HepG2 (cell line): Measurements from ENCODE around the gene BORCS5. TPM values are rescaled to one million over a fixed set of nuclear protein-coding genes. Genes with fewer than 3 reads are reported as not detected.
A peak's percentile ranks its signal among the peaks of the same experiment; 100 is the strongest.

Source experiments
- DNMT1 ChIP-seq: sonication (generic); formaldehyde crosslinking; IDR thresholded peaks from 2 replicates; pipeline ENCODE4 v1.5.1; 2020; ENCODE audit warnings: mild to moderate bottlenecking, missing genetic modification reagents
- ELF4 ChIP-seq: sonication (generic); formaldehyde crosslinking; IDR thresholded peaks from 2 replicates; pipeline ENCODE4 v1.5.0; 2020; ENCODE audit warnings: missing genetic modification reagents, mild to moderate bottlenecking, moderate library complexity, borderline replicate concordance
- FOSL2 ChIP-seq: sonication (generic); formaldehyde crosslinking; IDR thresholded peaks from 2 replicates; pipeline ENCODE4 v1.4.0; 2020; ENCODE audit warnings: missing genetic modification reagents
- FOXC1 ChIP-seq: sonication (generic); formaldehyde crosslinking; IDR thresholded peaks from 2 replicates; pipeline ENCODE4 v1.8.0; 2022; ENCODE audit warnings: mild to moderate bottlenecking, missing genetic modification reagents, borderline replicate concordance
- GABPB1 ChIP-seq: IDR thresholded peaks from 2 replicates; pipeline ENCODE4 v1.6.1; 2016; ENCODE audit warnings: mild to moderate bottlenecking, missing genetic modification reagents, moderate library complexity, missing compliant biosample characterization
- GFI1 ChIP-seq: sonication (generic); formaldehyde crosslinking; IDR thresholded peaks from 2 replicates; pipeline ENCODE4 v1.5.0; 2020; ENCODE audit warnings: missing genetic modification reagents, mild to moderate bottlenecking, borderline replicate concordance
- JUND ChIP-seq: sonication (generic); formaldehyde crosslinking; IDR thresholded peaks from 2 replicates; pipeline ENCODE4 v1.8.0; 2022; ENCODE audit warnings: mild to moderate bottlenecking, missing genetic modification reagents
- MIXL1 ChIP-seq: IDR thresholded peaks from 2 replicates; pipeline ENCODE4 v1.6.1; 2016
- SMARCE1 ChIP-seq: fragments of 450-650 bp; IDR thresholded peaks from 2 replicates; pipeline ENCODE4 v1.6.1; 2017; ENCODE audit warnings: borderline replicate concordance
- STAG1 ChIP-seq: sonication (generic); formaldehyde crosslinking; IDR thresholded peaks from 2 replicates; pipeline ENCODE4 v1.4.0; 2020; ENCODE audit warnings: missing genetic modification reagents
- TMF1 ChIP-seq: sonication (generic); formaldehyde crosslinking; IDR thresholded peaks from 2 replicates; pipeline ENCODE4 v1.8.1; 2022; ENCODE audit warnings: low read depth, missing genetic modification reagents
- YEATS4 ChIP-seq: sonication (generic); formaldehyde crosslinking; IDR thresholded peaks from 2 replicates; pipeline ENCODE4 v1.4.0; 2020; ENCODE audit warnings: missing genetic modification reagents, borderline replicate concordance
- ZMYM4 ChIP-seq: sonication (generic); formaldehyde crosslinking; IDR thresholded peaks from 2 replicates; pipeline ENCODE4 v1.8.1; 2023; ENCODE audit warnings: mild to moderate bottlenecking, missing genetic modification reagents
- ZNF337 ChIP-seq: sonication (generic); formaldehyde crosslinking; IDR thresholded peaks from 2 replicates; pipeline ENCODE4 v1.5.1; 2020; ENCODE audit warnings: missing genetic modification reagents, low read depth, mild to moderate bottlenecking, borderline replicate concordance
- ZNF343 ChIP-seq: sonication (generic); formaldehyde crosslinking; IDR thresholded peaks from 2 replicates; pipeline ENCODE4 v1.4.0; 2020; ENCODE audit warnings: mild to moderate bottlenecking, missing genetic modification reagents
- ZNF432 ChIP-seq: sonication (generic); formaldehyde crosslinking; IDR thresholded peaks from 2 replicates; pipeline ENCODE4 v1.5.0; 2020; ENCODE audit warnings: missing genetic modification reagents, mild to moderate bottlenecking, borderline replicate concordance
- ZNF550 ChIP-seq: sonication (generic); formaldehyde crosslinking; IDR thresholded peaks from 2 replicates; pipeline ENCODE4 v1.4.0; 2020; ENCODE audit warnings: mild to moderate bottlenecking, missing genetic modification reagents, borderline replicate concordance
- ZNF562 ChIP-seq: sonication (generic); formaldehyde crosslinking; IDR thresholded peaks from 2 replicates; pipeline ENCODE4 v1.8.0; 2022; ENCODE audit warnings: missing genetic modification reagents, borderline replicate concordance
- ZNF563 ChIP-seq: sonication (generic); formaldehyde crosslinking; IDR thresholded peaks from 2 replicates; pipeline ENCODE4 v1.8.0; 2022; ENCODE audit warnings: mild to moderate bottlenecking, moderate library complexity, missing genetic modification reagents
- ZNF629 ChIP-seq: sonication (generic); formaldehyde crosslinking; conservative IDR thresholded peaks from 2 replicates; pipeline ENCODE4 v1.5.0; 2020; ENCODE audit warnings: missing genetic modification reagents
- ZNF839 ChIP-seq: sonication (generic); formaldehyde crosslinking; IDR thresholded peaks from 2 replicates; pipeline ENCODE4 v1.4.0; 2020; ENCODE audit warnings: missing genetic modification reagents, mild to moderate bottlenecking, borderline replicate concordance
- polyA plus RNA-seq, 8 experiments: library from polyadenylated mRNA; depleted of rRNA in 3 of 8; stranded (reverse) in 7 of 8; unstranded in 1 of 8; fragments of >200 nt; fragmentation: Illumina TruSeq in 4 of 8; extraction: Trizol in 4 of 8; gene quantifications; 2 replicates each; pipeline versions ENCODE4 v1.2.1 to v1.2.3, GENCODE V29; 2011 to 2016; ENCODE audit warnings: low read depth in 4 of 8, missing spikeins in 1 of 8, mixed read lengths in 1 of 8; ENCODE audit not compliant: insufficient read depth in 1 of 8
- total RNA-seq, 5 experiments: library from RNA; depleted of rRNA; stranded (reverse); fragments of >200 nt; fragmentation: Illumina TruSeq; extraction: Trizol; gene quantifications; 2 replicates each; pipeline ENCODE4 v1.2.3, GENCODE V29; 2016; ENCODE audit warnings: low read depth in 1 of 5
- TF ChIP-seq, protein P1 (sequence below): sonication (generic); formaldehyde crosslinking; IDR thresholded peaks from 2 replicates; pipeline ENCODE4 v1.9.0; 2022; ENCODE audit warnings: missing genetic modification reagents, mild to moderate bottlenecking, borderline replicate concordance
- TF ChIP-seq, protein P2 (sequence below): sonication (generic); formaldehyde crosslinking; IDR thresholded peaks from 2 replicates; pipeline ENCODE4 v1.8.0; 2022; ENCODE audit warnings: missing genetic modification reagents, mild to moderate bottlenecking, inconsistent platforms, borderline replicate concordance
- TF ChIP-seq, protein P3 (sequence below): sonication (generic); formaldehyde crosslinking; IDR thresholded peaks from 2 replicates; pipeline ENCODE4 v1.4.0; 2020; ENCODE audit warnings: mild to moderate bottlenecking, missing genetic modification reagents

Gene BORCS5
- total and polyA plus RNA-seq, 2 of the 13 experiments (the other 11 are each of a cell fraction or from before 2014, with no cell fraction given): 3.9 to 4.7 TPM

DNA sequence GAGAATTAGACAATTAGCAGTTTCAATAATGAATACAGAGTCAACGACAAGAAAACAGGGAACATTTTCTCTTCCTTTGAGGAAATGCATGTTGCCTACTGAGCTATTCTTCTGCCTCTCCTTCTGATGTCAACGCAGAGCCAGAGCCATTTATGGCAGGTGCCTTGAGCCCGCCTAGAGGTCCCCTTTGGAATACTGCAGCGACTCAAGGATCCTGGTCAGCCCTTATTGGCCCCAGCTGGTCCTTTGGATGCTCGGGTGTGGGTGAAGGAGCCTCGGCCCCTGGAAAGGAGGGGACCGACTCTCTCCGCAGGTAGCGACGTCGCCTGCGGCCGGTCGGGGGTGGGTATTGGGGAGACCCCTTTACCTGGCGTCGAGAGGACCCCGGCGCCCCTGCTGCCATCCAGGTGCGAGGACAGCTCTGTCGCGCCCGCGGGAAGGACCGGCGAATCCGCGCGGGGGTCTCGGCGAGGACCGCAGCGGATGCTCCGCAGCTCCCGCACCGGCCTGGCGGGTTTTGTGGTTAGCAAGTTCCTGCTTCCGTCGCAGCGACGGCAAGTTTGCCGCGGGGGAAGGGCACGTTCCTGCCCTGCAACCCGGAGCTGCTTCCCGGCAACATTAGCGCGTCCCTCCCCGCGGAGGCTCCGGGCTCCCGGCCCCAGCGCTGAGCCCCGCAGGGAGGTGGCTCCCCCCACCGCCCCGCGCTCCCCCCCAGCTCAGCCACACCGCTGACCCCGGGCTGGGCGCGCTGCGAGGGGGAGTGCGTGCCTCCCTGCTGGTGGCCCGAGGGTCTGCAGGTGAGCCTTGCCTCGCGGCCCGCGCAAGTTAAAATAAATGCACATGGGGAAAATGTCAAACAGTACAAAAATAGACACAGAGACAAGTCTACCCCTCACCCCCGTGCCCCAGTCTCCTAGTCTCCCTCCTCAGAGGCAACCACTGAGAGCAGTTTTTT lies 6.9 kb upstream of the BORCS5 start, which contains the start of gene MANSC1 (continued):
- 0 out of 2 replicates have a peak, but pooled peaks have one; percentile 30 for TF ChIP-seq DNMT1
- no peak for TF ChIP-seq ZNF343 (CRISPR knock-in tag)
- no peak for TF ChIP-seq ELF4
- TF ChIP-seq ZMYM4 (CRISPR knock-in tag): no peak
- TF ChIP-seq STAG1: no peak; the same call in 1 of the 2 replicates
- 0 out of 2 replicates have a peak, but pooled peaks have one; percentile 34 for TF ChIP-seq ZNF839 (CRISPR knock-in tag)
- TF ChIP-seq ZNF562 (CRISPR knock-in tag): no peak
- no peak for TF ChIP-seq FOSL2 (CRISPR knock-in tag)
- TF ChIP-seq TMF1: no peak
- TF ChIP-seq YEATS4 (CRISPR knock-in tag): peak; percentile 31; the same call in 1 of the 2 replicates
- TF ChIP-seq, protein P1, sequence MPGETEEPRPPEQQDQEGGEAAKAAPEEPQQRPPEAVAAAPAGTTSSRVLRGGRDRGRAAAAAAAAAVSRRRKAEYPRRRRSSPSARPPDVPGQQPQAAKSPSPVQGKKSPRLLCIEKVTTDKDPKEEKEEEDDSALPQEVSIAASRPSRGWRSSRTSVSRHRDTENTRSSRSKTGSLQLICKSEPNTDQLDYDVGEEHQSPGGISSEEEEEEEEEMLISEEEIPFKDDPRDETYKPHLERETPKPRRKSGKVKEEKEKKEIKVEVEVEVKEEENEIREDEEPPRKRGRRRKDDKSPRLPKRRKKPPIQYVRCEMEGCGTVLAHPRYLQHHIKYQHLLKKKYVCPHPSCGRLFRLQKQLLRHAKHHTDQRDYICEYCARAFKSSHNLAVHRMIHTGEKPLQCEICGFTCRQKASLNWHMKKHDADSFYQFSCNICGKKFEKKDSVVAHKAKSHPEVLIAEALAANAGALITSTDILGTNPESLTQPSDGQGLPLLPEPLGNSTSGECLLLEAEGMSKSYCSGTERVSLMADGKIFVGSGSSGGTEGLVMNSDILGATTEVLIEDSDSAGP: peak; percentile 83
- peak; percentile 37; the same call in 1 of the 2 replicates for TF ChIP-seq GFI1 (CRISPR knock-in tag)
- peak; percentile 85 for TF ChIP-seq ZNF563 (CRISPR knock-in tag)
- TF ChIP-seq JUND (CRISPR knock-in tag): no peak
- TF ChIP-seq ZNF550 (CRISPR knock-in tag): no peak
- TF ChIP-seq, protein P2, sequence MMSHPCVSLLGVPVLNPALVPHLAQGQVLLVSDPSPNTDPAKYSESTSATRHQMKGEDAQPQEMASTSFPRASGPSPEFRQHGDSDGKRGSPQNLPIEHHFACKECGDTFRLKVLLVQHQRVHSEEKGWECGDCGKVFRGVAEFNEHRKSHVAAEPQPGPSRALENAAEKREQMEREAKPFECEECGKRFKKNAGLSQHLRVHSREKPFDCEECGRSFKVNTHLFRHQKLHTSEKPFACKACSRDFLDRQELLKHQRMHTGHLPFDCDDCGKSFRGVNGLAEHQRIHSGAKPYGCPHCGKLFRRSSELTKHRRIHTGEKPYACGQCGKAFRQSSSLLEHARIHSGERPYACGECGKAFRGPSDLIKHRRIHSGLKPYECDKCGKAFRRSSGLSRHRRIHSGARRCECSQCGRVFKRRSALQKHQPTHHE: no peak
- TF ChIP-seq MIXL1 (CRISPR knock-in tag): no peak
- TF ChIP-seq ZNF629 (CRISPR knock-in tag): peak; percentile 48; the same call in 1 of the 2 replicates
- TF ChIP-seq ZNF432 (CRISPR knock-in tag): no peak
- no peak for TF ChIP-seq ZNF337 (CRISPR knock-in tag)
- TF ChIP-seq, protein P3, sequence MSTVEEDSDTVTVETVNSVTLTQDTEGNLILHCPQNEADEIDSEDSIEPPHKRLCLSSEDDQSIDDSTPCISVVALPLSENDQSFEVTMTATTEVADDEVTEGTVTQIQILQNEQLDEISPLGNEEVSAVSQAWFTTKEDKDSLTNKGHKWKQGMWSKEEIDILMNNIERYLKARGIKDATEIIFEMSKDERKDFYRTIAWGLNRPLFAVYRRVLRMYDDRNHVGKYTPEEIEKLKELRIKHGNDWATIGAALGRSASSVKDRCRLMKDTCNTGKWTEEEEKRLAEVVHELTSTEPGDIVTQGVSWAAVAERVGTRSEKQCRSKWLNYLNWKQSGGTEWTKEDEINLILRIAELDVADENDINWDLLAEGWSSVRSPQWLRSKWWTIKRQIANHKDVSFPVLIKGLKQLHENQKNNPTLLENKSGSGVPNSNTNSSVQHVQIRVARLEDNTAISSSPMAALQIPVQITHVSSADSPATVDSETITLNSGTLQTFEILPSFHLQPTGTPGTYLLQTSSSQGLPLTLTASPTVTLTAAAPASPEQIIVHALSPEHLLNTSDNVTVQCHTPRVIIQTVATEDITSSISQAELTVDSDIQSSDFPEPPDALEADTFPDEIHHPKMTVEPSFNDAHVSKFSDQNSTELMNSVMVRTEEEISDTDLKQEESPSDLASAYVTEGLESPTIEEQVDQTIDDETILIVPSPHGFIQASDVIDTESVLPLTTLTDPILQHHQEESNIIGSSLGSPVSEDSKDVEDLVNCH: no peak
- TF ChIP-seq SMARCE1: no peak
- TF ChIP-seq FOXC1: peak; percentile 29; the same call in 1 of the 2 replicates
- peak; percentile 88 for TF ChIP-seq GABPB1
